Heart left ventricle (tissue), 16 donors: ENCODE measurements around the gene CFAP70. TPM values are rescaled to one million over a fixed set of nuclear protein-coding genes. Genes with fewer than 3 reads are reported as not detected.

Experiments
- ATAC-seq, 4 donors: fragments of 200-7000 bp; cut with Tn5 transposase; one replicate each; pipeline ENCODE4 v1.9.1; 2020 to 2022; ENCODE audit warnings: moderate library complexity in 4 of 4, mild to moderate bottlenecking in 3 of 4, moderate number of reproducible peaks in 1 of 4
- DNase-seq, 5 donors: peaks; one replicate each; pipeline ENCODE4 v3.0.0-alpha.2; 2020
- H3K27ac ChIP-seq, 12 donors: fragments of 200-600 bp; sonication (generic) in 4 of 12; one replicate each; pipeline versions ENCODE4 v1.5.0 to v1.8.0; 2016 to 2022; ENCODE audit warnings: mild to moderate bottlenecking in 2 of 12
- H3K27me3 ChIP-seq, 9 donors: fragments of 200-600 bp; sonication (generic) in 2 of 9; one replicate each; pipeline versions ENCODE4 v1.5.1 to v1.8.0; 2016 to 2022; ENCODE audit warnings: mild to moderate bottlenecking in 3 of 9
- H3K36me3 ChIP-seq, 9 donors: fragments of 200-600 bp; sonication (generic) in 2 of 9; one replicate each; pipeline versions ENCODE4 v1.5.0 to v1.8.0; 2018 to 2022; ENCODE audit warnings: mild to moderate bottlenecking in 2 of 9
- H3K4me1 ChIP-seq, 12 donors: fragments of 200-600 bp; sonication (generic) in 4 of 12; one replicate each; pipeline versions ENCODE4 v1.5.0 to v1.8.0; 2016 to 2022; ENCODE audit warnings: mild to moderate bottlenecking in 3 of 12
- H3K4me3 ChIP-seq, 12 donors: fragments of 200-600 bp; sonication (generic) in 4 of 12; one replicate each; pipeline versions ENCODE4 v1.5.0 to v1.8.0; 2017 to 2022; ENCODE audit warnings: mild to moderate bottlenecking in 9 of 12, moderate library complexity in 4 of 12
- H3K9me3 ChIP-seq, 12 donors: fragments of 200-600 bp; sonication (generic) in 4 of 12; one replicate each; pipeline versions ENCODE4 v1.5.0 to v1.8.0; 2016 to 2022; ENCODE audit warnings: mild to moderate bottlenecking in 1 of 12
- POLR2A ChIP-seq, 2 donors: fragments of 450-650 bp; IDR thresholded peaks; one replicate each; pipeline ENCODE4 v1.6.1; 2017; ENCODE audit warnings: antibody characterized with exemption in 2 of 2, mild to moderate bottlenecking in 2 of 2, moderate library complexity in 2 of 2
- WGBS, 4 donors: extraction: QIAGEN DNeasy Blood & Tissue Kit in 2 of 4; methylation state at CpG; one replicate each; pipeline versions ENCODE4 v1.1.5 to v1.1.7; 2013 to 2018; 5-methylcytosine and 5-hydroxymethylcytosine counted together
- intact Hi-C, 10 donors: fragments of 100-400 bp; cut with DNase I; formaldehyde crosslinking; loops; one replicate each; pipeline versions ENCODE4 v1.11.1 to v1.14.2; 2022
- polyA plus RNA-seq, 2 donors: library from polyadenylated mRNA; stranded (reverse); fragments of 200-250 nt; gene quantifications; one replicate each; pipeline ENCODE4 v1.2.3, GENCODE V29; 2013
- total RNA-seq, 9 donors: library from RNA; depleted of rRNA in 2 of 9; stranded (reverse); fragments of >200 nt in 2 of 9; fragmentation: NEBNext Ultra II Directional in 3 of 9; extraction: Animal tissue kit (Norgen Biotek cat#: 25700) in 3 of 9; gene quantifications; one replicate each; pipeline versions ENCODE4 v1.1.0 to v1.2.4, GENCODE V29; 2016 to 2023
- TF ChIP-seq, protein P1 (sequence below), 12 donors: fragments of 200-600 bp; sonication (generic) in 4 of 12; IDR thresholded peaks; one replicate each; pipeline versions ENCODE4 v1.5.0 to v1.8.0; 2018 to 2022; ENCODE audit warnings: antibody characterized with exemption in 12 of 12, mild to moderate bottlenecking in 5 of 12
- donor health status: ischemic (EF 13 %, LVEDD 7.1; RV severe dilation, severe dysfunction).
- donor health status: healthy with polysubstance abuse.
- donor health status: DM: no; HTN: yes; CAD: no.
- donor health status: DM: no; HTN: no; CAD: no.
- donor health status: ischemic (EF 25% LVEDD 6.9; RV normal size, moderate dysfunction).
- donor health status: ischemic (EF 25% LVEDD 5.7; RV mildly dilated, moderate dysfunction).
- donor health status: healthy.
- donor health status: DM: yes; HTN: yes; CAD: no.
- donor health status: ischemic (EF 35%, LVEDD 5.7; RV mildly dilated, moderate dysfunction).
- donor health status: nonischemic (EF 11% LVEDD 7.7; RV severe dilation, severe dysfunction).
- donor health status: DM: yes; HTN: yes; CAD: no.
- donor health status: PGD.
- donor health status: ischemic (EF 29% LVEDD 5.4; RV normal size, mild dysfunction).
- donor health status: nonischemic (EF 23%, LVEDD 6.1; RV moderate dilation, normal function).

Gene CFAP70
- total and polyA plus RNA-seq, 11 donors, result 0.22 to 2.0 (median 1.4) TPM

DNA sequence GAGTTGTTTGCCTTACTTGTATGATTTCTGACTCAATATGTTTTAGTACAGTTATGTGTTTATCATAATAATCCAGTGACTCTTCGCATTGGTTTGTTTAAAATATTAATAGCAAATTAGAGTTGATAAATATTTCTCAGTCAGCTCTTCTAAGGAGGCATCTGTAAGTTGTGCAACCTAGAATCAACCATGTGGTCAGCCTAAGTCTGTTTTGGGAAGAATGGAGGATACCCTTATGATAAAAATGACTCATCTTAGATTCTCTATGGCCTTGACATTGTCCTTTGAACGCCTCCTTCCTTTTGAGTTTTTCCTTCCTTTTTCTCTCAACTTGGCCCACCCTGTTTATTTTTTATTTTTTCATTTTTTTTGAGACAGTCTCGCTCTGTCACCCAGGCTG lies 130.4 kb downstream of the CFAP70 start:
- H3K4me1 ChIP-seq, result peaks cover 0 to 18% (median 0%) of the 10 kb centered on the region in 12 donors
- H3K36me3 ChIP-seq, result peaks cover 0 to 64% (median 12%) of the 10 kb centered on the region in 9 donors
- intact Hi-C loops, result no loop called here
- no peaks in the 10 kb centered on the region for H3K9me3 ChIP-seq
- DNase-seq, result no peak
- no peak for ATAC-seq
- no peak overlapping the region for H3K27ac ChIP-seq
- TF ChIP-seq, protein P1, sequence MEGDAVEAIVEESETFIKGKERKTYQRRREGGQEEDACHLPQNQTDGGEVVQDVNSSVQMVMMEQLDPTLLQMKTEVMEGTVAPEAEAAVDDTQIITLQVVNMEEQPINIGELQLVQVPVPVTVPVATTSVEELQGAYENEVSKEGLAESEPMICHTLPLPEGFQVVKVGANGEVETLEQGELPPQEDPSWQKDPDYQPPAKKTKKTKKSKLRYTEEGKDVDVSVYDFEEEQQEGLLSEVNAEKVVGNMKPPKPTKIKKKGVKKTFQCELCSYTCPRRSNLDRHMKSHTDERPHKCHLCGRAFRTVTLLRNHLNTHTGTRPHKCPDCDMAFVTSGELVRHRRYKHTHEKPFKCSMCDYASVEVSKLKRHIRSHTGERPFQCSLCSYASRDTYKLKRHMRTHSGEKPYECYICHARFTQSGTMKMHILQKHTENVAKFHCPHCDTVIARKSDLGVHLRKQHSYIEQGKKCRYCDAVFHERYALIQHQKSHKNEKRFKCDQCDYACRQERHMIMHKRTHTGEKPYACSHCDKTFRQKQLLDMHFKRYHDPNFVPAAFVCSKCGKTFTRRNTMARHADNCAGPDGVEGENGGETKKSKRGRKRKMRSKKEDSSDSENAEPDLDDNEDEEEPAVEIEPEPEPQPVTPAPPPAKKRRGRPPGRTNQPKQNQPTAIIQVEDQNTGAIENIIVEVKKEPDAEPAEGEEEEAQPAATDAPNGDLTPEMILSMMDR (IDR thresholded peaks at IDR 0.05), result no peak
- no peak for TF ChIP-seq POLR2A (IDR thresholded peaks at IDR 0.05)
- H3K4me3 ChIP-seq, result no peak overlapping the region
- H3K27me3 ChIP-seq, result no peaks in the 10 kb centered on the region
- 92 to 94% (median 93%) methylated on average over 3 of the region's 3 CpGs for WGBS, 4 donors

DNA sequence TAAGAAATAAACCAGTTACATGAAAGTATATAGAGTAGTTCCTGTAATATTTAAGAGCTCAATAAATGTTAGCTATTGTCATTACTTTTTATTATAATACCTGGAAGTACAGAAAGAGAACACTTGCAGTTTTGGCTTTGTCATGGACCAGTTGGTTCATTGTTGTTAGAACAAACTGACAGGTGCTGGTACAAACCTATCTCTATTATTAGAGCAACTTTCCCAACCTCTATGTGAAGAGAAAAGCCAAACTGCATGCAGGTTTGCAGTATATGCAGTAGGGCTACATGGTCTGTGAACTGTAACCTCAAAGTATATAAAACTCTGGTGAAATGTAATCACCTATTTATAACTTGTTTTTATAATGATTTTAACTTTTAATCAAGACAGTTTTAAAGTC lies 132.0 kb downstream of the CFAP70 start:
- peaks cover 0 to 59% (median 12%) of the 10 kb centered on the region in 9 donors for H3K36me3 ChIP-seq
- peaks cover 0 to 18% (median 0%) of the 10 kb centered on the region in 12 donors for H3K4me1 ChIP-seq
- intact Hi-C loops, result no loop called here
- no peak overlapping the region for H3K27ac ChIP-seq
- no peaks in the 10 kb centered on the region for H3K27me3 ChIP-seq
- no peaks in the 10 kb centered on the region for H3K9me3 ChIP-seq
- ATAC-seq (no peak), DNase-seq (no peak)
- no peak overlapping the region for H3K4me3 ChIP-seq
- TF ChIP-seq, protein P1 (IDR thresholded peaks at IDR 0.05), result no peak
- no peak for TF ChIP-seq POLR2A (IDR thresholded peaks at IDR 0.05)

DNA sequence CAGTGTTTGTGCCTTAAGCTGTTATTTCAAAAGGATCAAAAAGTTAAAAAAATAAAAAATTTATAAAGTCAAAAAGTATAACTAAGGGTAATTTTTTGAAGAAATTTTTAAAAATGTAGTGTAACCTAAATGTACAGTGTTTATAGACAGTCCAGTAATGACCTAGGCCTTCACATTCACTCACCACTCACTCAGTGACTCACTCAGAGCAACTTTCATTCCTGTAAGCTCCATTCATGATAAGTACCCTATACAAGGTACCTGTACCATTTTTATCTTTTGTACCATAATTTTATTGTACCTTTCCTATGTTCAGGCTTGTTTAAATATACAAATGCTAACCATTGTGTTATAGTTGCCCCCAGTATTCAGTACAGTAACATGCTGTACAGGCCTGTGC lies 133.1 kb downstream of the CFAP70 start:
- TF ChIP-seq, protein P1 (IDR thresholded peaks at IDR 0.05), result no peak
- no peak for TF ChIP-seq POLR2A (IDR thresholded peaks at IDR 0.05)

DNA sequence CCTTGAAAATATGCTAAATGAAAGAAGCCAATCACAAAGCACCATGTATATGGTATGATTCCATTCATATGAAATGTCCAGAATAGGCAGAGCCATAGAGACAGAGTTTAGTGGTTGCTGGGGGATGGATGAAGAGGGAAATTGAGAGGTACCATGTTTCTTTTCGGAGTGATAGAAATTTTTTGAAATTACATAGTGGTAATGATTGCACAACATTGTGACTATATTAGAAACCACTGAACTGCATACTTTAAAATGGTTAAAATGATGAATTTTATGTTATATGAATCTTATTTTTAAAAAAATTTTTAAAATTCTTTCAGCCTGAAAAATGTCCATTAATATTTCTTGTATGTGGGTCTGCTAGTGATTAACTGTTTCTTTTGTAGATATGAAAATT lies 137.7 kb downstream of the CFAP70 start:
- TF ChIP-seq POLR2A (IDR thresholded peaks at IDR 0.05), result no peak
- no peaks in the 10 kb centered on the region for H3K27me3 ChIP-seq
- ATAC-seq, result no peak
- H3K9me3 ChIP-seq, result no peaks in the 10 kb centered on the region
- H3K4me1 ChIP-seq, result no peaks in the 10 kb centered on the region
- peaks cover 0 to 58% (median 29%) of the 10 kb centered on the region in 9 donors for H3K36me3 ChIP-seq
- H3K27ac ChIP-seq, result no peak overlapping the region
- no peak for DNase-seq
- intact Hi-C loops, result no loop called here
- no peak overlapping the region for H3K4me3 ChIP-seq
- WGBS, 4 donors, result 94 to 100% (median 96%) methylated on average over 1 of the region's 1 CpG

More for the DNA sequence above, 133.1 kb downstream of the CFAP70 start:
- no peaks in the 10 kb centered on the region for H3K9me3 ChIP-seq
- H3K27me3 ChIP-seq, result no peaks in the 10 kb centered on the region
- intact Hi-C loops, result no loop called here
- H3K36me3 ChIP-seq, result peaks cover 0 to 47% (median 7%) of the 10 kb centered on the region in 9 donors
- no peak overlapping the region for H3K27ac ChIP-seq
- no peak overlapping the region for H3K4me3 ChIP-seq
- no peak for DNase-seq
- H3K4me1 ChIP-seq, result peaks cover 0 to 18% (median 0%) of the 10 kb centered on the region in 12 donors
- no peak for ATAC-seq

DNA sequence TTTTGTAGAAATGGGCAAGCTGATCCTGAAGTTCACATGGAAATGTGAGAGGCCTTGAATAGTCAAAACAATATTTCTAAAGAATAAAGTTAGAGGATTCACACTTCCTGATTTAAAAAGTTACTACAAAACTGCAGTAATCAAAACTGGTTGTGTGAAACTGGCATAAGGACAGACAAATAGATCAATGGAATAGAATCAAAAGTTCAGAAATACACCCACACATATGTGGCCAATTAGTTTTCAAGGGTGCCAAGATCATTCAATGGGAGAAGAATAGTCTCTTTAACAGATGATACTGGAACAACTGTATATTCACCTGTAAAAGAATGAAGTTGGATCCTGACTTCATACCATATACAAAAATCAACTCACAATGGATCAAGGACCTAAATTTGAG lies 139.3 kb downstream of the CFAP70 start:
- ATAC-seq, result no peak
- TF ChIP-seq, protein P1 (IDR thresholded peaks at IDR 0.05), result no peak
- TF ChIP-seq POLR2A (IDR thresholded peaks at IDR 0.05), result no peak
- no peak overlapping the region for H3K4me3 ChIP-seq
- intact Hi-C loops, result no loop called here
- H3K27ac ChIP-seq, result no peak overlapping the region
- DNase-seq, result no peak
- H3K27me3 ChIP-seq, result no peaks in the 10 kb centered on the region
- H3K4me1 ChIP-seq, result no peaks in the 10 kb centered on the region
- H3K9me3 ChIP-seq, result no peaks in the 10 kb centered on the region
- H3K36me3 ChIP-seq, result peaks cover 0 to 54% (median 23%) of the 10 kb centered on the region in 9 donors
